Measurements from ENCODE around the gene OST4.

DNA sequence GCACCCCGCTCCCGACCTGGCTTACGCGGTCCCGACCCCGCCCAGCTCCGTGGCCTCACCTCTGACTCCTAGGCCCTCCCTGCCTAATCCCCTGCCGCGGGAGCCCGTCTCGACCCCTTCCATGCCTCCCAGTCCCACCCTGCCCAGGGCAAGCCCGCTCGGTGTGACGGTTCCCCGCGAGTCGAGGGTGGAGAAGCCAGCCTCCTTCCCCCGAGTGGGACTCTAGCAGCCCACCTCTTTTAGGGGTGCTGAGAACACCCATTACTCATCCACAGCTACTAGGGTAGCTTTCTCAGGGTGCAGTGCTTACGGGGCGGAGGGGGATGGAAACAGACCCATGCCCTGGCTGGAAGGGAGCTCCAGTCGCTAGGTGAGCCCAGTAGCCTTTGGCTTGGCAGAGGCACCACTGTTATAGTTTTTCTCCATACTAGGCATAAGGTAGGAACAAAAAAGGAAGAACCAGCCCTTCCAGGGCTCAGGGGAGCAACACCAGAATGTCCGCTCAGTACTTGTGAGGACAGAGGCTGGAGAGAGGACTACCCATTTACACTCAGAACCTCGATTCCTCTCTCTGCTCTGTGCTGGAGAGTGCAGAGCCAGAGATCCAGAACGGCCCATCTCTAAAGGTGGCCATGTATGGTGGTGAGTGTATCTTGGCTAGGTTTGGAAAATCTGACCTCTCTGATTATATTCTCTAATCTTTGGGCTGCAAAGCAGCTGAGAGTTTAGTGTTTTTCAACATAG, 19.4 kb downstream of the OST4 start:
- TF ChIP-seq, protein P1, sequence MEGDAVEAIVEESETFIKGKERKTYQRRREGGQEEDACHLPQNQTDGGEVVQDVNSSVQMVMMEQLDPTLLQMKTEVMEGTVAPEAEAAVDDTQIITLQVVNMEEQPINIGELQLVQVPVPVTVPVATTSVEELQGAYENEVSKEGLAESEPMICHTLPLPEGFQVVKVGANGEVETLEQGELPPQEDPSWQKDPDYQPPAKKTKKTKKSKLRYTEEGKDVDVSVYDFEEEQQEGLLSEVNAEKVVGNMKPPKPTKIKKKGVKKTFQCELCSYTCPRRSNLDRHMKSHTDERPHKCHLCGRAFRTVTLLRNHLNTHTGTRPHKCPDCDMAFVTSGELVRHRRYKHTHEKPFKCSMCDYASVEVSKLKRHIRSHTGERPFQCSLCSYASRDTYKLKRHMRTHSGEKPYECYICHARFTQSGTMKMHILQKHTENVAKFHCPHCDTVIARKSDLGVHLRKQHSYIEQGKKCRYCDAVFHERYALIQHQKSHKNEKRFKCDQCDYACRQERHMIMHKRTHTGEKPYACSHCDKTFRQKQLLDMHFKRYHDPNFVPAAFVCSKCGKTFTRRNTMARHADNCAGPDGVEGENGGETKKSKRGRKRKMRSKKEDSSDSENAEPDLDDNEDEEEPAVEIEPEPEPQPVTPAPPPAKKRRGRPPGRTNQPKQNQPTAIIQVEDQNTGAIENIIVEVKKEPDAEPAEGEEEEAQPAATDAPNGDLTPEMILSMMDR (IDR thresholded peaks at IDR 0.05; ENCODE audit: insufficient read depth, low read length, poor library complexity, severe bottlenecking), result no peak
- no peak for TF ChIP-seq EZH2phosphoT487 (conservative IDR thresholded peaks at IDR 0.05; ENCODE audit: low read length)
